ENCODE data around the gene DUSP9.
A peak's percentile ranks its signal among the peaks of the same experiment; 100 is the strongest.
"Not testable (repeated sequence)": the region's sequence is repeated elsewhere in the genome, so short reads cannot be mapped to it uniquely, and the experiment has no call there.

The DUSP9 gene

GRCh38 chrX:153646620-153647373, at the start of gene DUSP9:
Gene DUSP9 (plus strand): TSS chrX:153647203. CDS start chrX:153647954, 751 bp downstream.
- DNase-seq, result no peak

GRCh38 chrX:153598541-153599191, 48.3 kb upstream of the DUSP9 start, which contains the start of gene CCNQ:
Gene CCNQ (minus strand): TSS chrX:153599139. CDS start chrX:153599073, 66 bp downstream.
- no peak for DNase-seq

- DNase-seq, result peak; percentile 79
Measured at GRCh38 chrX:153599192-153600031, 47.6 kb upstream of the DUSP9 start.

GRCh38 chrX:153600032-153600373, 47.0 kb upstream of the DUSP9 start:
- no peak for DNase-seq

- DNase-seq, result no peak
Measured at GRCh38 chrX:153600921-153601320, 46.1 kb upstream of the DUSP9 start.

- DNase-seq, result no peak
Measured at GRCh38 chrX:153601511-153602110, 45.4 kb upstream of the DUSP9 start.

GRCh38 chrX:153602601-153603000, 44.4 kb upstream of the DUSP9 start:
- no peak for DNase-seq

GRCh38 chrX:153603131-153603656, 43.8 kb upstream of the DUSP9 start:
- no peak for DNase-seq

GRCh38 chrX:153604666-153605380, 42.2 kb upstream of the DUSP9 start:
- DNase-seq, result not testable (repeated sequence)

GRCh38 chrX:153606503-153606902, 40.5 kb upstream of the DUSP9 start:
- DNase-seq, result no peak

- no peak for DNase-seq
Measured at GRCh38 chrX:153608376-153608775, 38.6 kb upstream of the DUSP9 start.

GRCh38 chrX:153608806-153609205, 38.2 kb upstream of the DUSP9 start:
- no peak for DNase-seq

GRCh38 chrX:153609917-153610835, 36.8 kb upstream of the DUSP9 start:
- peak; percentile 42 for DNase-seq

- DNase-seq, result no peak
Measured at GRCh38 chrX:153610836-153611213, 36.2 kb upstream of the DUSP9 start.

GRCh38 chrX:153611298-153612095, 35.5 kb upstream of the DUSP9 start:
- no peak for DNase-seq

GRCh38 chrX:153612413-153612812, 34.6 kb upstream of the DUSP9 start:
- DNase-seq, result no peak

GRCh38 chrX:153614818-153615217, 32.2 kb upstream of the DUSP9 start:
- DNase-seq, result no peak

GRCh38 chrX:153620576-153620975, 26.4 kb upstream of the DUSP9 start:
- DNase-seq, result no peak

- DNase-seq, result no peak
Measured at GRCh38 chrX:153621949-153622598, 24.9 kb upstream of the DUSP9 start.

Measured in NCI-H2029 (cell line).